NAMALWA (cell line): ENCODE data around the gene STK40.

Experiments
- DNase-seq: peaks from one replicate; pipeline ENCODE4 v3.0.0-alpha.2; 2015; ENCODE audit warnings: low spot score

STK40 gene

DNA sequence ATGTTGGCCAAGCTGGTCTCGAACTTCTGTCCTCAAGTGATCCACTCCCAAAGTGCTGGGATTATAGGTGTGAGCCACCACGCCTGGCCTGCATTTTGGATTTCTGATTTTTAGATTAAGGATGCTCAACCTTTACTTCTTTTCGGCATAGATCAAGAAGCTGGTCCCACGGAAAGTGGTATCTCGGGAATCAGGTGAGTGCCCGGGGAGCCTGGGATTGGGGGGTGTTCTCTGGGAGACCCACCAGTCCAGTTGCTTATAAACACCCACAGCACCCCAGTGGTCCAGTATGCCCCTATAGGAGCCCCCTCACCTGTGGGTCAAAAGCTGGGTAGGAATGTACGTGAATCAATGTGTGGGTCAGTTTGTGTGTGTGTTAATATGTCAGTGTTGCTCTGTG is 76.3 kb downstream of the STK40 start:
- DNase-seq: no peak

- no peak for DNase-seq
These were observed 78.0 kb downstream of the STK40 start for GRCh38 chr1:36307601-36308330.

DNA sequence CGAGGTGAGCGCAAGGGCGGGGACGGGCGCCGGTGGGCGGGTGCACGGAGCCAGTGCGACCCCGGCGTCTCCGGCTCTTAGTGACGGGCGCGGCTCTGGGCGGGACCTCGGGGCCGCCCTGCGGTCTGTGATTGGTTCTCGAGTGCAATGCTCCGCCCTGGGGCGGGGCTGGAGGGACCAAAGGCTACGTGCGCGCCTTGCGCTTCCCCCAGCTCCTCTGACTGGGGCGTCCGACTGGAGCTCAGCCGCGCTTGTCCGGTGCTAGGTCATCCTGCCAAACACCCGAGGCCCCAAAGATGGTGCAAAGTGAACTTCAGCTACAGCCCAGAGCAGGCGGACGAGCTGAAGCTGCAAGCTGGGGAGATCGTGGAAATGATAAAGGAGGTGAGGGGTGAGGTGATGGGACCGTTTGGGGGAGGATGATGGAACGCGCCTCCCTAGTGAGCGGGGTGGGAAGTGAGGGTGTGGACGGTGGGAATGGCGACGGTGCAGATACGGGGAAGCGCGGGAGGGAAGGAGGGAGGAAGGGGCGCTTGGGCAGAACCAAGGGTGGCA is 78.7 kb downstream of the STK40 start:
- DNase-seq: peak; percentile 96

GRCh38 chr1:36306210-36306901 is 79.4 kb downstream of the STK40 start, which contains the start of gene SH3D21:
Gene SH3D21, plus strand, starts transcription at chr1:36306368. Its CDS starts 53 bp downstream, at chr1:36306421.
- DNase-seq: peak; percentile 79

DNA sequence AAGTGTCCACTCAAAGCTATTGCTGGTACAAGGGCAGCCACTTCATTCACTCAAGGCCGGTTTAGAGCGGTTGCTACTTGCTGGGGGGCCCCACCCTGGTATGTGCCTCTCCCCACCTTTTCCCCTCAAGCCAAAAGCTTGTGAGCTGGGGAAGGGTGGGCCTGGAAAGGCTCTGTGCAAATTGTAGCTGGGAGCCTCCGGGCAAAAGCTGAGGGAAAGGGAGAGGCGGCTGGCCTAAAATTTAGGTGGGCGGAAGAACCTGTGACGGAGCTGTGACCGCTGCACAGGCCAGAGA is 79.9 kb downstream of the STK40 start:
- DNase-seq: no peak

- DNase-seq: no peak
These were observed 80.5 kb downstream of the STK40 start for GRCh38 chr1:36304970-36305914.

GRCh38 chr1:36304521-36304920 is 81.2 kb downstream of the STK40 start:
- DNase-seq: no peak

GRCh38 chr1:36303650-36304360 is 81.9 kb downstream of the STK40 start:
- no peak for DNase-seq

GRCh38 chr1:36303244-36303643 is 82.5 kb downstream of the STK40 start:
- no peak for DNase-seq

DNA sequence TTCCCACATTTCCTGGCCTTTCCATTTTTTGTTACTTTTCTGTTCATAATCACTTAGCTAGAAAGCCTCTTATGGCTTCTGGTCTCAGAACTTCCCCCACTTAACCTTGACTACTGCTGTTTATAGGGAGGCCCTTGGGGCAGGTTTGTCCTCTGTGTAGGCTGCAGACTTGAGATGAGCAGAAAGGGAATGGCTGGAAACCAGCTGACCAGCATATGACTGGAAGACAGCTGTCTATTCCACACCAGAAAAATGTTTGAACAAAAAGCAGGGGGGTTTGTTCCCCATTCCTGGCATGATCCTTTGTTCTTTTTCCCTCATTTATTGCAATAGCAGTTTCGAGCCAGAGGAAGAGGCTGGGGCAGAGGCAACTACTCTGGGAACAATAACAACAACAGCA is 84.5 kb downstream of the STK40 start:
- no peak for DNase-seq

DNA sequence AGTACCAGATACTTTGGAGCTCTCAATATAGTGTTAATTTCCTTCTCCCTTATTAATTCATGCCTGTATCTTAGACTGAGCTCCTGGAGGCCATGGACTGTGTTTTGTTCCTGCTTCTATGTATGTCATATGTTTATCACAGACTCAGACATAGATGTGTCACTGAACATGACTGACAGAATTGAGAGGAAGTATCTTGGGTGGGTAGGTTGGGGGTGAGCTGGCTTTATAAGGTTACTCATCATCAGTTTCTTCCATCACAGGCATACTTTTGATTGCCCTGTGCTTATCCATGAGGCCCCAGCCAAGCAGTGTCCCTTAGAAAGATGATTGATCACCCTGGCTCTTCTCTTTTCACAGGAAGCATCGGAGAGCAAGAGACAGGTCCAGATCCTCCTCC is 85.2 kb downstream of the STK40 start:
- no peak for DNase-seq

DNA sequence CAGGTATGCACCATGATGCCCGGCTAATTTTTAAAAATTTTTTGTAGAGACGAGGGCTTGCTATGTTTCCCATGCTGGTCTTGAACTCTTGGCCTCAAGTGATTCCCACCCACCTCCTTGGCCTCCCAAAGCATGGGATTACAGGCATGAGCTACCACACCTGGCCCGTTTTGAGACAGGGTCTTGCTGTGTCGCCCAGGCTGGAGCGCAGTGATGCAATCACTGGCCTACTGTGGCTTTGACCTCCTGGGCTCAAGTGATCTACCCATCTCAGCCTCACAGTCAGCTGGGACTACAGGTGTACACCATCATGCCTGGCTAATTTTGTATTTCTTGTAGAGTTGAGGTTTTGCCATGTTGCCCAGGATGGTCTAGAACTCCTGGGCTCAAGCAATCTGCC is 87.1 kb downstream of the STK40 start:
- DNase-seq: no peak

GRCh38 chr1:36297062-36297461 is 88.7 kb downstream of the STK40 start:
- no peak for DNase-seq

DNA sequence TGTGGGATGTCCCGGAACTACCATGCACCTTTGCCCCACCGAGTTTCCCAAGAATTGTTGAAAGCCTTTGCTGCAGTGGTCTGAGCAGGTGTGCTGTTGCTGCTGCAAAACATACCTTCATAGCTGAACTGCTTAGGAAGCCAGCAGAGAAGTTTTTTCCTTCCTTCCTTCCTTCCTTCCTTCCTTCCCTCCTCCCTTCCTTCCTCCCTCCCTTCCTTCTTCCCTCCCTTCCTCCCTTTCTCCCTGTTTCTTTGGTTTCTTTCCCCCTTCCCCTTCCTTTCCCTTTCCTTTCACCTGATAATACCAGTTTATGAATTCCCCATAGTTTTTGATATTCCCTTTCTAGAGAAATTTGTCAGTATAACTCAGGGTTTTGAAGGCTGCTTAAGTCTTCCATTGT is 90.3 kb downstream of the STK40 start:
- DNase-seq: no peak
